ENCODE data around the gene LETM1.
A peak's percentile ranks its signal among the peaks of the same experiment; 100 is the strongest.

LETM1 gene

DNA sequence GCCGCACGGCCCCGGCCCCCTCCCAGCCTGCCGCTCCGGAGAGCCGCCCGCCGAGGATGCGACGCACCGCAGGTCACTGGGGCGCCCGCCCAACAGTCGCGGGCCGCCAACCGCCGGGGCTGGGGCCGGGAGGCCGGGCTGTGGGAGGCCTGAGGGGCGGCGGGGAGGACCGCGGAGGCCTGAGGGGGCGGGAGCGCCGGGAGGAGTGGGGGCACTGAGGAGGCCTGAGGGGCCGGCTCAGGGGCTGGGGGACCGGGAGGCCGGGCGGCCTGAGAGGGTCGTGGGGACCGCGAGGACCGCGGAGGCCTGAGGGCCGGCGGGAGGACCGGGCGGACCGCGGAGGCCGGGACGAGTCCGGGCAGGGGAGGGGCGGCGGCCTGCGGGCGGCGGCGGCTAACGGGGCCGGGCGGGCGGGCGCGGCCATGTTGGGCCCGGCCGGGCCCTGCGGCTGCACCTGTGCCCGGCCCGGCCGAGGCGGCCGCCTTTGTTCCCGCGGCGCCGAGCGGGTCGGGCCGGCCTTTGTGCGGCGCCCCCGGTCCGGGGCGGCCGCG lies 15.6 kb upstream of the LETM1 start:
- Histone ChIP-seq H3K36me3 (ENCODE audit: control insufficient read depth, insufficient read depth, low read length, severe bottlenecking) (no peaks in the 10 kb centered on the region), H3K9ac (ENCODE audit: low read length) (peak overlapping the region; percentile 85), H3K4me3 (ENCODE audit: low read length) (peak overlapping the region; percentile 85), H3K27me3 (replicated peaks; ENCODE audit: control insufficient read depth, insufficient read depth, low read length) (peaks cover under 1% of the 10 kb centered on the region), H3K9me3 (ENCODE audit: control insufficient read depth, low read length) (no peaks in the 10 kb centered on the region), H3K4me1 (ENCODE audit: control insufficient read depth, insufficient read depth, low read length) (peaks cover 22% of the 10 kb centered on the region)
- peak; percentile 66 for DNase-seq (ENCODE audit: low read depth)

GRCh38 chr4:1870578-1871443 lies 14.9 kb upstream of the LETM1 start, which contains the start of gene NSD2:
TSS of gene NSD2 (plus strand) at chr4:1871393. CDS start at chr4:1900655, 29,262 bp downstream.
- H3K9ac ChIP-seq (ENCODE audit: low read length) = peak within 1 kb of the TSS; percentile 88
- peaks cover 6% of the 10 kb centered on the region for H3K27me3 ChIP-seq (replicated peaks; ENCODE audit: control insufficient read depth, insufficient read depth, low read length)
- H3K9me3 ChIP-seq (ENCODE audit: control insufficient read depth, low read length) = no peaks in the 10 kb centered on the region
- DNase-seq (ENCODE audit: low read depth) = peak; percentile 97
- no peaks in the 10 kb centered on the region for H3K36me3 ChIP-seq (ENCODE audit: control insufficient read depth, insufficient read depth, low read length, severe bottlenecking)
- H3K4me3 ChIP-seq (ENCODE audit: low read length) = peak within 1 kb of the TSS; percentile 88
- peaks cover 22% of the 10 kb centered on the region for H3K4me1 ChIP-seq (ENCODE audit: control insufficient read depth, insufficient read depth, low read length)

- H3K9me3 ChIP-seq (ENCODE audit: control insufficient read depth, low read length) = no peaks in the 10 kb centered on the region
- peaks cover 22% of the 10 kb centered on the region for H3K4me1 ChIP-seq (ENCODE audit: control insufficient read depth, insufficient read depth, low read length)
- H3K4me3 ChIP-seq (ENCODE audit: low read length) = peak overlapping the region; percentile 88
- H3K36me3 ChIP-seq (ENCODE audit: control insufficient read depth, insufficient read depth, low read length, severe bottlenecking) = no peaks in the 10 kb centered on the region
- peak; percentile 91 for DNase-seq (ENCODE audit: low read depth)
- H3K9ac ChIP-seq (ENCODE audit: low read length) = peak overlapping the region; percentile 88
- peaks cover 6% of the 10 kb centered on the region for H3K27me3 ChIP-seq (replicated peaks; ENCODE audit: control insufficient read depth, insufficient read depth, low read length)
Observed at GRCh38 chr4:1870328-1870577, 14.3 kb upstream of the LETM1 start.

DNA sequence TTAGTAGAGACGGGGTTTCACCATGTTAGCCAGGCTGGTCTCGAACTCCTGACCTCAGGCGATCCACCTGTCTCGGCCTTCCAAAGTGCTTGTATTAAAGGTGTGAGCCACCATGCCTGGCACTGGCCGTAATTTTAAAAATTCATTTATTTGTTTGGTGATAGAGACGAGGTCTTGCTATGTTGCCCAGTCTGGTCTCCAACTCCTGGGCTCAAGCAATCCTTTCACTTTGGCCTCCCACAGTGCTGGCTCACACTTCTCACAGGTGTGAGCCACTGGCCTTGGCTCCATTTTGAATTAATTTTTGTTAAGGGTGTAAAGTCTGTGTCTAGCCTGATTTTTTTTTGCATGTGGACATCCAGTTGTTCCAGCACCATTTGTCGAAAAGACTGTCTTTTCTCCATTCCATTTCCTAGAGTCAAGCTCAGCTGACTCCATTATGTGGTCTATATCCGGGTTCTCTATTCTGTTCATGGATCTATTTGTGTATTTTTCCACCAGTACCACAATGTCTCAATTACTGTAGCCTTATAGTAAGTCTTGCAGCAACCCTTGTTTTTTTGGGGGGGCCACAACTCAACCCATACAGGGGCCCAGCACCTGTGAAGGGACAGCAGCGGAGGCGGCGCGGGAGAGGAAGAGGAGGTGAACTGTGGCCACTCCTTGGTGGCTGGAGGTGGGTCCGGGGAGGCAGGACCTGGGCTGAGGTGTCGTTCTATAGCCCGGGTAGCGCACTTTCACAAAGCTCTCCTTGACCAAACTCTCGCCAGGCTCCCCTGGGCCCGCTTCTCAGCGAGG lies 13.8 kb upstream of the LETM1 start:
- H3K9ac ChIP-seq (ENCODE audit: low read length) = peak overlapping the region; percentile 88
- peaks cover 6% of the 10 kb centered on the region for H3K27me3 ChIP-seq (replicated peaks; ENCODE audit: control insufficient read depth, insufficient read depth, low read length)
- H3K36me3 ChIP-seq (ENCODE audit: control insufficient read depth, insufficient read depth, low read length, severe bottlenecking) = no peaks in the 10 kb centered on the region
- H3K4me1 ChIP-seq (ENCODE audit: control insufficient read depth, insufficient read depth, low read length) = peaks cover 22% of the 10 kb centered on the region
- peak overlapping the region; percentile 88 for H3K4me3 ChIP-seq (ENCODE audit: low read length)
- no peak for DNase-seq (ENCODE audit: low read depth)
- no peaks in the 10 kb centered on the region for H3K9me3 ChIP-seq (ENCODE audit: control insufficient read depth, low read length)

- Histone ChIP-seq H3K36me3 (ENCODE audit: control insufficient read depth, insufficient read depth, low read length, severe bottlenecking) (no peaks in the 10 kb centered on the region), H3K27me3 (replicated peaks; ENCODE audit: control insufficient read depth, insufficient read depth, low read length) (peaks cover 6% of the 10 kb centered on the region), H3K4me3 (ENCODE audit: low read length) (no peak overlapping the region), H3K9me3 (ENCODE audit: control insufficient read depth, low read length) (no peaks in the 10 kb centered on the region), H3K9ac (ENCODE audit: low read length) (no peak overlapping the region), H3K4me1 (ENCODE audit: control insufficient read depth, insufficient read depth, low read length) (peaks cover 22% of the 10 kb centered on the region)
- DNase-seq (ENCODE audit: low read depth) = no peak
Observed at GRCh38 chr4:1868912-1869311, 13.0 kb upstream of the LETM1 start.

DNA sequence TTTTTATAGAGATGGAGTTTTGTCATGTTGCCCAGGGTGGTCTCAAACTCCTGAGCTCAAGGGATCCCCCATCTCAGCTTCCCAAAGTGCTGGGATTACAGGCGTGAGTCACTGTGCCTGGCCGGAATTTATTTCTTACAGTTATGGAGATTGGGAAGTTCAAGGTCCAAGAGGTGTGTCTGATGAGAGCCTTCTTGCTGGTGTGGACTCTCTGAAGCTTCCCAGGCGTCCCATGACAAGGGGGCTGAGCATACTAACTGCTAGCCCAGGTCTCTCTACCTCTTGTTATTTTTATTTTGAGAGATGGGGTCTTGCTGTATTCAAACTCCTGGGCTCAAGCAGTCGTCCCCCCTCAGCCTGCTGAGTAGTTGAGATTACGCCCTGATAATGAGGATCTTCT lies 12.3 kb upstream of the LETM1 start:
- peaks cover 6% of the 10 kb centered on the region for H3K27me3 ChIP-seq (replicated peaks; ENCODE audit: control insufficient read depth, insufficient read depth, low read length)
- no peaks in the 10 kb centered on the region for H3K9me3 ChIP-seq (ENCODE audit: control insufficient read depth, low read length)

DNA sequence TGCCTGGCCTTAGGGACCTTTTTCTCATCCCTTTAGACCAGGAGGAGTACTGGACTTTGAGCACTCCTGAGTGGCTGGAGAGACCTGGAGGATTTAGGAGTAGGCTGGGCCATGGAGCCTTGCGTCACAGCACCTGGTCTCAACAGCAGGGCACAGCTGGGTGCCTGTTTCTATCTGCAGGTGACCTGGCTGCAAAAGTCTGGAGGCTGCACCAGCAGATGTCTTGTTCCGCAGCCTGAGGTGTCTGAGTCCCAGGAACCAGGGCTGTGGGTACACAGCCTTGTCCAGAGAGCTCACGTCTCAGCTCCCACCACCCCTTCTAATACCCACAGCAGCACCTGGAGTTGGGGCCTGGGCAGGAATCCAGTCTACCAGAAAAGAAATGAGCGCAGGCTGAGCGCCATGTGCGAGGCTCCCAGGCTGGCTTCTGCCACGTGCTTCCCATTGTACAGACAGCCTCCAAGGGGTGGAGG lies 10.3 kb upstream of the LETM1 start:
- Histone ChIP-seq H3K9me3 (ENCODE audit: control insufficient read depth, low read length) (no peaks in the 10 kb centered on the region), H3K4me1 (ENCODE audit: control insufficient read depth, insufficient read depth, low read length) (peaks cover 8% of the 10 kb centered on the region), H3K9ac (ENCODE audit: low read length) (no peak overlapping the region), H3K4me3 (ENCODE audit: low read length) (no peak overlapping the region), H3K36me3 (ENCODE audit: control insufficient read depth, insufficient read depth, low read length, severe bottlenecking) (no peaks in the 10 kb centered on the region), H3K27me3 (replicated peaks; ENCODE audit: control insufficient read depth, insufficient read depth, low read length) (peaks cover 6% of the 10 kb centered on the region)
- no peak for DNase-seq (ENCODE audit: low read depth)

More for the DNA sequence above, 12.3 kb upstream of the LETM1 start:
- no peak for DNase-seq (ENCODE audit: low read depth)
- Histone ChIP-seq H3K4me3 (ENCODE audit: low read length) (no peak overlapping the region), H3K9ac (ENCODE audit: low read length) (no peak overlapping the region), H3K4me1 (ENCODE audit: control insufficient read depth, insufficient read depth, low read length) (peaks cover 20% of the 10 kb centered on the region), H3K36me3 (ENCODE audit: control insufficient read depth, insufficient read depth, low read length, severe bottlenecking) (no peaks in the 10 kb centered on the region)

GRCh38 chr4:1864076-1865008 lies 8.4 kb upstream of the LETM1 start:
- no peak for DNase-seq (ENCODE audit: low read depth)
- H3K27me3 ChIP-seq (replicated peaks; ENCODE audit: control insufficient read depth, insufficient read depth, low read length) = peaks cover 6% of the 10 kb centered on the region

GRCh38 chr4:1863297-1864033 lies 7.5 kb upstream of the LETM1 start:
- H3K9ac ChIP-seq (ENCODE audit: low read length) = no peak overlapping the region
- no peak overlapping the region for H3K4me3 ChIP-seq (ENCODE audit: low read length)
- no peaks in the 10 kb centered on the region for H3K9me3 ChIP-seq (ENCODE audit: control insufficient read depth, low read length)
- no peak for DNase-seq (ENCODE audit: low read depth)
- H3K4me1 ChIP-seq (ENCODE audit: control insufficient read depth, insufficient read depth, low read length) = peaks cover 9% of the 10 kb centered on the region
- H3K36me3 ChIP-seq (ENCODE audit: control insufficient read depth, insufficient read depth, low read length, severe bottlenecking) = no peaks in the 10 kb centered on the region
- peaks cover 6% of the 10 kb centered on the region for H3K27me3 ChIP-seq (replicated peaks; ENCODE audit: control insufficient read depth, insufficient read depth, low read length)

More at GRCh38 chr4:1864076-1865008, 8.4 kb upstream of the LETM1 start:
- Histone ChIP-seq H3K4me3 (ENCODE audit: low read length) (no peak overlapping the region), H3K4me1 (ENCODE audit: control insufficient read depth, insufficient read depth, low read length) (peaks cover 5% of the 10 kb centered on the region), H3K36me3 (ENCODE audit: control insufficient read depth, insufficient read depth, low read length, severe bottlenecking) (no peaks in the 10 kb centered on the region), H3K9me3 (ENCODE audit: control insufficient read depth, low read length) (no peaks in the 10 kb centered on the region), H3K9ac (ENCODE audit: low read length) (no peak overlapping the region)

GRCh38 chr4:1862961-1863296 lies 7.0 kb upstream of the LETM1 start:
- Histone ChIP-seq H3K4me3 (ENCODE audit: low read length) (no peak overlapping the region), H3K36me3 (ENCODE audit: control insufficient read depth, insufficient read depth, low read length, severe bottlenecking) (no peaks in the 10 kb centered on the region), H3K4me1 (ENCODE audit: control insufficient read depth, insufficient read depth, low read length) (peaks cover 13% of the 10 kb centered on the region), H3K27me3 (replicated peaks; ENCODE audit: control insufficient read depth, insufficient read depth, low read length) (peaks cover 6% of the 10 kb centered on the region), H3K9me3 (ENCODE audit: control insufficient read depth, low read length) (no peaks in the 10 kb centered on the region), H3K9ac (ENCODE audit: low read length) (no peak overlapping the region)
- DNase-seq (ENCODE audit: low read depth) = no peak
